EL (cell line): ENCODE data around the gene PIAS1.
"Not testable (repeated sequence)": the region's sequence is repeated elsewhere in the genome, so short reads cannot be mapped to it uniquely, and the experiment has no call there.

Experiments
- DNase-seq: peaks from one replicate; pipeline ENCODE4 v3.0.0-alpha.2; 2016

The PIAS1 gene

GRCh38 chr15:68034719-68035293 lies 19.3 kb upstream of the PIAS1 start:
- DNase-seq = no peak

GRCh38 chr15:68038246-68038645 lies 15.9 kb upstream of the PIAS1 start:
- DNase-seq = no peak

GRCh38 chr15:68040144-68040543 lies 14.0 kb upstream of the PIAS1 start:
- DNase-seq = no peak

- no peak for DNase-seq
Observed at GRCh38 chr15:68042156-68042854, 11.8 kb upstream of the PIAS1 start.

GRCh38 chr15:68042855-68043222 lies 11.3 kb upstream of the PIAS1 start:
- no peak for DNase-seq

- DNase-seq = no peak
Observed at GRCh38 chr15:68045289-68046265, 8.5 kb upstream of the PIAS1 start.

- no peak for DNase-seq
Observed at GRCh38 chr15:68047826-68048225, 6.3 kb upstream of the PIAS1 start.

- no peak for DNase-seq
Observed at GRCh38 chr15:68051109-68051508, 3.0 kb upstream of the PIAS1 start.

GRCh38 chr15:68051907-68052306 lies 2.2 kb upstream of the PIAS1 start:
- DNase-seq = no peak

GRCh38 chr15:68052431-68052830 lies 1.7 kb upstream of the PIAS1 start:
- peak; percentile 61 for DNase-seq

- DNase-seq = no peak
Observed at GRCh38 chr15:68053001-68053400, 1.1 kb upstream of the PIAS1 start.

GRCh38 chr15:68054628-68055223 lies 611 bp downstream of the PIAS1 start:
- DNase-seq = peak; percentile 73

GRCh38 chr15:68055224-68055705 lies 1.1 kb downstream of the PIAS1 start:
- DNase-seq = peak; percentile 67

GRCh38 chr15:68056097-68056865 lies 2.2 kb downstream of the PIAS1 start:
- no peak for DNase-seq

GRCh38 chr15:68057034-68057433 lies 2.9 kb downstream of the PIAS1 start:
- no peak for DNase-seq

GRCh38 chr15:68057758-68058157 lies 3.6 kb downstream of the PIAS1 start:
- no peak for DNase-seq

GRCh38 chr15:68058970-68059369 lies 4.9 kb downstream of the PIAS1 start:
- not testable (repeated sequence) for DNase-seq

- no peak for DNase-seq
Observed at GRCh38 chr15:68059630-68060029, 5.5 kb downstream of the PIAS1 start.

- no peak for DNase-seq
Observed at GRCh38 chr15:68061171-68061570, 7.1 kb downstream of the PIAS1 start.

GRCh38 chr15:68061602-68062001 lies 7.5 kb downstream of the PIAS1 start:
- no peak for DNase-seq

GRCh38 chr15:68062214-68062613 lies 8.1 kb downstream of the PIAS1 start:
- DNase-seq = no peak

- no peak for DNase-seq
Observed at GRCh38 chr15:68062946-68063465, 8.9 kb downstream of the PIAS1 start.
